Activated CD4-positive, alpha-beta T cell treated with anti-CD3 and anti-CD28 coated beads, Interleukin-2, amount 50 U/mL, for 48 hours (primary cell): Measurements from ENCODE around the gene RSRC1.
"Not testable (repeated sequence)": the region's sequence is repeated elsewhere in the genome, so short reads cannot be mapped to it uniquely, and the experiment has no call there.

Source experiments
- DNase-seq, 2 experiments: peaks; one replicate each; pipeline ENCODE4 v3.0.0-alpha.2; 2020

Gene RSRC1, protein sequence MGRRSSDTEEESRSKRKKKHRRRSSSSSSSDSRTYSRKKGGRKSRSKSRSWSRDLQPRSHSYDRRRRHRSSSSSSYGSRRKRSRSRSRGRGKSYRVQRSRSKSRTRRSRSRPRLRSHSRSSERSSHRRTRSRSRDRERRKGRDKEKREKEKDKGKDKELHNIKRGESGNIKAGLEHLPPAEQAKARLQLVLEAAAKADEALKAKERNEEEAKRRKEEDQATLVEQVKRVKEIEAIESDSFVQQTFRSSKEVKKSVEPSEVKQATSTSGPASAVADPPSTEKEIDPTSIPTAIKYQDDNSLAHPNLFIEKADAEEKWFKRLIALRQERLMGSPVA

DNA sequence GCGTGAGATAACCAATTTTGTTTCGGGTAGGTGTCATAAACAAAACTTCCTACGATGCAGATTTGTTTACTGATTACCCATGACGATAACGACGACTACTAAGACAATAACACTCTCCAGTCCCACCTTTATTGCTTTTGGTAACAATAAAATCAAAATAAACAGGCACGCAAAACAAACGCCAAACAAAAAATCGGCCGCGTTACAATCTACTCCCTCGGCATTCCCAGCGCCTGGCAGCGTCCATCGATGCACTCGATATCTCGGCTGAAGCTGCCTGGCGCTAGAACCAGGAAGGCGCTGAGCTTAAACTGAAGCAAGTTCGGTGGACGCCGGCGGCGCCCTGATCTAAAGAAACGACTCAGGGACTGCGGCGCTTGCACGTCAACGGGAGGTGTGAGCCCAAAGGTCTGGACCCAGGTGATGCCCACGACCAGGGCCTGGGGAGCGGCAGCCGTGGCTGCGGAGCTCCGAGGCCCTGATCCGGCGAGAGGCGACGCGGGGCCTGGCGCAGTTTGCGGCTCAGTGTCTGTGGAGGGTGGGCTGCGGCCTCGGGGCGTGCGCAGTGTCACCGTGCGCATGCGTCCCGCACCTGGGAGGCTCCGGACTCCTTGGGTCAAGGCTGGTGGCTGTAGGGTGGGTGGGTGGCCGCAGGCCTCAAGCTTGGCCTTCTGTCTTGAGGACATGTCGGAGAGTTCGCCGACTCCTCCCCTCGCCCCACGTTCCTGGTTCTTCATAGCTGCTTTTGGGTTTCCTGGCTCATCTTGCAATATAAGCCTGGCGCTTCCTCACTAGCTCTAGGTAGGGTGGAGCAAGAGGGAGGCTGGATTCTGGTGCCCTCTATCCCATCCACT, at the start of gene RSRC1:
Gene RSRC1, plus strand, starts transcription at position 286 of the 854 bp plus-strand sequence. CDS start 12,016 bp downstream, outside the sequence.
- peak; percentile 78 to 82 for DNase-seq

DNA sequence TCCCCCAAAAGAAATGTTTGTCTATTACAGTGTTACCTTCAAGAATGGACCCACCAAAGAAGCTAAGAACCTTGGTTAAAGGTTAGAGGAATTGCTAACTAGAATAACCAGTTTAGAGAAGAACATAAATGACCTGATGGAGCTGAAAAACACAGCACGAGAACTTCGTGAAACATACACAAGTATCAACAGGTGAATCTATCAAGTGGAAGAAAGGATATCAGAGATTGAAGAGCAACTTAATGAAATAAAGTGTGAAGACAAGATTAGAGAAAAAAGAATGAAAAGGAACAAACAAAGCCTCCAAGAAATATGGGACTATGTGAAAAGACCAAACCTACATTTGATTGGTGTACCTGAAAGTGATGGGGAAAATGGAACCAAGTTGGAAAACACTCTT, 44.3 kb upstream of the RSRC1 start:
- DNase-seq: not testable (repeated sequence)

DNA sequence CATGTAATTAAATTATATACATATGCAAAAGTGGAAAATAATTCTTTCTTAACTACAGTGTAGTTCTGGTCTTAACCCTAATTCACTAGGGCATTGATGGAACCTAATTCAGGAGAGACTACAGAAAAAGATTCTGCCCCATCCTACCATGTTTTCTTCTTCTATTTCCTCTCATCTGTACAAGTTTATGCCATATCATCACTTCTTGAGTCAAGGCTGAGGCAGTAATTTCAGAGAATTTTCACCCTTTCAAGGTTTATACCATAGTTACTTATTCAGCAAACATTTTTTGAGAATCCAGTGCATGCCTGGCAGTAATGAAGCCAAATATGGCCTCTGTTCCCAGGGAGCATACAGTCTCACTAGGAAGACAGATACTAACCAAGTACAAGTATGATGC, 37.1 kb upstream of the RSRC1 start:
- no peak for DNase-seq

DNA sequence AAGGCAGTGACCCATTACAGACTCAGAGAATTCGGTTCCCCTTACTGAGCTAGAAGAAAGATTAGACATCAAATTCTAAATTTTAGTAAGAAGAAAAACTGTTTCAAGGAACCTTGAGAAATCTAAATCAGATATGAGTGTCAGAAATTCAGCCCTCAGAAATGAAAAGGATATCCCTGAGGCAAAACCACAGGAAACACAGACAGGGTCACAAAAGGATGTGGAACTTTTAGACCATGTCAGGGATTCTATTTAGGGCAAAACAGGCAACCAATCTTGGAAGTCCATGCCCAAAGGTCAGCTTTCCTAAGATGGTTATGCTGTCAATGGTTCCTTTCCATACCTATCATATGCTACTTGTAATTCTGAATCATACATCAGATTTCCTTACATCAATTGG, 35.3 kb upstream of the RSRC1 start:
- no peak for DNase-seq

DNA sequence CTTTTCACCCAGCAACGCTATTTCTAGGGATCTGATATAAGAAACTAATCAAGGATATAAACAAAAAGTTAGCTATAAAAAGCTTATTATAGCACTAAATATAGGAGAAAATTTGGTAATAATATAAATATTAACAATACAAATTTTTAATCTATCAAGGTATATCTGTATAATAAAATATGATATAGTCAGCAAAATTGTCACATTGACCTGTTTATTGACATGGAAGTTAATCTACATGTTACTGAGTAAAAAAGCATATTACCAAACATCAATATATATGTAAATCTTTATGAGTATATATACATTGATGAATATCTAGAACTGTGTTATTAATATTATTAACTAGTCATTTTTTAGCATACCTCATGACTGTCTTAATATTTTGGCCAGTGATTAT, 30.3 kb upstream of the RSRC1 start:
- DNase-seq: no peak

DNA sequence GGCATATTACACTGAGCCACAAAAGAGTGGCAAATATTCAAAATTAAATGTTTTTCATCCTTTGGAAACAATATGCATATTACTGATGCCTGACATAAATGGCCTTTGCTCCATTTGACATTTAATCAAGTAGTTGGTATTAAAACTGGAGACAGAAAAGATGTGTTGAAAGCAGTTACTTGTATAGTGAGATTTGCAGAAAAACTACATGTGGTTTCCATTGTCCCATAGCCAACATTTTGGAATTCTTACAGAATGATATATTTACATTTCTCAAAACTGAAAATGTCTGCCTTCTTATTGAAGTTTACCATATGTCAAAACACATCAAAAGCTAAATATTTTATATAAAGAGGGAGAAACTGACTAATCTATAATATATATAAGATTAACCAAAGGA, 25.2 kb upstream of the RSRC1 start:
- no peak for DNase-seq

DNA sequence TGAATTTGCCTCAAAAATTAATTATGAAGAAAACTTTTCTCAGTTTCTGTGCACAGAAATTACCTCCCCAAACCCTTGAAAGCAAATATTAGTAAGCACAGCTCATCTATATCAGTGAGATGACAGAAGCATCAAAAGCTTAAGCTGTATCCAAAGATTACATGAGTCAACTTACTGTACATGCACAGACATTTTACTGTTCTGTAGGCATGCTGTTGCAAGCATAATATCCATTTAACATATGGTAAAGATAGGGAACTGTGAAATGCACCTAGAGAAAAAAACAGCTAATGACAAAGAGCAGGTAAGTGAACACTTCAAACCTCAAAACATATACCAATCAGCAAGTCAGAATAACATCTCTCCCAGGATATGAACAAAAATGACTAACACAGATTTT, 24.5 kb upstream of the RSRC1 start:
- DNase-seq: no peak

DNA sequence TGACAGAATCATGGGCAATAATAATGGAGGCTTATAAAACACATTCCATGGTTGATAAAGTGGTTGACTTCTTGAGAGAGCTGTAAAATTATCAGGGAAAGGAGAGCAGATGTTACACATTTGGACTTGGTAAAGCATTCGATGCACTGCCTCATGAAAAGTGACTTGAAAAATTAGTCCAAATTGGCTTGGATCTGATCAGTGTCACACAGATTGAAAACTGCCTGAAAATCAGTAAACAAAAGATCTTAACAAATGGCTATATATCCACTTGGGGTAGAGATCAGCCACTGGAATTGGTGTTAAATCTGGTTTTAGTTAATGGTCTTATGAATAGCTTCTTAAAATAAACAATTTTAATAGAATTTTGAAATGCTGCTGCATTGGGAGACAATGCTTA, 24.0 kb upstream of the RSRC1 start:
- DNase-seq: no peak

DNA sequence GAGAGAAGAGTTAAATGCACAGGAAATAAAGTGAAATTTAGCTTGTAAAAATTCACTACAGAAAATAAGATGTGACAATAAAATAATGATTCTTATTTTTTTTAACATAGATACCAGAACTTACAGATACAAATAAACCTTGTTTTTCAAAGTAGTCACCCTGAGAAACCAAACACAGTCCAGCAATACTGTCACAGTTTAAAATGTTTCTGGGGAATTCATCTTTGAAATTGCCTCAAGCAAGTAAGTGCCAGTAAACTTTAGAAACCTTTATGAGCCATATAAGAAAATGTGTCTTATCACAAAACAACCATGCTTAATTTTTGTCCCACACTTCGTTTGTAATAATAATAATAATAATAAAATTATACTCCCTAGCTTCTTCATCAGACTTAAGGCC, 23.5 kb upstream of the RSRC1 start:
- DNase-seq: no peak

DNA sequence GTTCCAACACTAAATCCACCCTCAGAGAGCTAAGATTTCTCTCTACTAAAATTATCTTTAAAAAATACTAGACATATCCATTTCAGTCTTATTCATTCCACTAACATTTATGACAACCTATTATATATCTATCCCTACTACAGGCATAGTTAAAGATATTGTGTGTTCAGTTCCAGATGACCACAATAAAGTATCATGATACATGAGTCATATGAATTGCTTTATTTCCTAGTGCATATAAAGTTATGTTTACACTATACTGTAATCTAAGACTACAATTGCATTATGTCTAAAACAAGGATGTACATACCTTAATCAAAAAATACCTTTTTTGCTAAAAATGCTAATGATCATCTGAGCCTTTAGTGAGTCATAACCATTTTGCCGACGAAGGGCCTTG, 23.1 kb upstream of the RSRC1 start:
- no peak for DNase-seq

DNA sequence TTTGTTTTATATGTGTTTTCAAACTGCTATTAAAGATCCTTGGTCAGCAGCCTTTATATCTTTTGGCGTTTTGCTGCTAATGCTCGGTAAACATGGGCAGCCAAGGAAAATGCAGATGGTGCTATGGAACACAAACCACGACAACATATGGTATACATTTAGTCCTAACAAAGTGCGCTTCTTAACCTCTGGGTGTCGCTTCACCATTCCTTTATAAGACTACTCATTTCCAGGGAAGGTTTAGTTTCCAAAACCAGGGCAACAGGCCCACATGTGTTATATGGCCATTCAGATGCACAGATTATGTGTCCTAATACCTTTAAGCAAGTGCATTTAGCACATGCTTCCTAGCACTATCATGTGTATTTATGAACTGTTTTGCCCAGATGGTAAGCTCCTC, 18.4 kb upstream of the RSRC1 start:
- no peak for DNase-seq

DNA sequence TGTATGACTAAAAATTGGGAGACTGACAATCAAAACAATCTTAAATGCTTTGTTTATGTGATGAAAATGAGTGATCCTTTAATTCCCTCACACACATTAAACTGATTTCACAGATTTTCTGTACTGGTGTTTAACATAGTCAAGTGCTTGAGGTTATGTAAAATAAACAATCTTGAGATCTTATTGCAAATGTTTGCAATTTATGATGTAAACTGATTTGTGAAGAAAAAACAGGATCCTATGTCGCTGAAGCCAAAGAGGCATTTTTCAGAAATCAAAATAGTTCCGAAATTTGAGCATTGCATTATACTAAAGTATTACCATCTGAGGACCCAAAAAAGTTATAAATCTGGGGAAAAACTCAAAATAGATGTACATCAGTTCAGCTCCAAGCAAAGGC, 16.4 kb upstream of the RSRC1 start:
- no peak for DNase-seq

DNA sequence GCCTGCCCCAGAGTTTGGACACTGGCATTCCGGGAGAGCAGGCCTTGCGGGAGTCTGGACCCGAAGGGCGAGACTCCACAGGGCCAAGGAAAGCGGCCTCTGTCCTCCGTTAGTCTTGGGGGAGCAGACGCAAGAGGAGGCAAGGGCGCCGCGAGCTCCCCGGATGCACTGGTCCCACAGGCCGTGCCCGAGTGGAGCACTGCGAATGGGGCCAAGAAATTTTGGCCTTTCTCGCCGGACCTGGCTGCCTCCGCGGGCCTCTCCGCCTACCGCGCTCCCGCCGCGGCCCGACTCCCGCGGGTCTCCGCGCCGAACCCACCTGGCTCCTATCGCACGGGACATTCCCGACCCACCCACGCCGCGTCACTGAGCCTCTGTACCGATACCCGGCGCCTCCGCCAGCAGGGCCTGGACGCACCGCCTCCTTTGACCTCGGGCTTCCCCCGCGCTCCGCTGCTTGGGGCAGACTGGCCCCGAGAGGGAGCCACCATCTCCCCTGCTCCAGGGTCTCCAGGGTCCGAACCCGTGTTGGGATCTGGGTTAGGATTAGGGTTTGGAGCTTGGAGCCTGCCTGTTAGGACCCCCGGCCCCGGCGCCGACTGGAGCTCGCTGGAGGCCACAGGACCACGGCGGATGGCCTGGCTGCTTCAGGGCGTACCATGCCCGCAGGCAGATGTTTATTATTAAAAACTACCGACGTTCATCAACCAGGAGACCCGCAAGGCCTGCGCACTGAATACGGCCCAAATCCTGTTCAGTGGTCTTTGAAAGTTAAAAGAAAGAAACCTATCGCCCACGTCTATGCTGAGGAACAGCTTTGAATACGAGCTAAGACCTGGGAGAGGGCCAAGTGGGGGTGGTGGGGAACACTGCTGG, 15.4 kb upstream of the RSRC1 start:
- DNase-seq: no peak

DNA sequence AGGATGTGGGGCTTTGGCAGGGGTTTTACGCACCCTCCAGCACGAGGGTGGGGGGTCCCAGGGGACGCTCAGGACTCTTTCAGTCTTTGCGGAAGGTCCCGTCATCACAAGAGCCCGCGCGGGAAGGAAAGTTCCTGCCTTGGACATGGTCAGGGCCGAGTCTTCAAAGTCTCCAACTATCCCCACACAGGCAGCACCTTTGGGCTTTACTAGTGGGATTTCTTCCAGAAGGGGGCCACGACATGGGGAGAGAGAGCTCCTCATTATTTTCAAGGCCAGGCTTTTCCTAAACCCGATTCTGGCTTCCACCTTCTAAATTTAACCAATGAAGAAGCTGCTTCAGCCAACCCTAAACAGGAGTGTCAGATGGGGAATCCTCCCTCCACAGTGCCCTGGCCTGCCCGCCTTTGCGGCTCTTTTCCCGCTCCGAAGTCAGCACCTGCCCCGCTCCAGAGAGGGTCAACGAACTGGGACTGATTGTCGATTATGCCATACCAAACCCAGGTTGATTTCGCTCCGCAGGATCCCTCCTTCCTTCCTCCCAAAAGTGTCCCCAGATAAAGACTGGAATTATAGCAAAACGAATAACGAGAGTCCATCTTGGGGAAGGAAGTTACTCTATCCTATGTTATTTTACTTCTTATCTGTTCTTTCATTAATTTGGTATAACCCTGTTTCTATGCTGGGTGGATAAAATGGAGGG, 14.6 kb upstream of the RSRC1 start:
- DNase-seq: no peak

DNA sequence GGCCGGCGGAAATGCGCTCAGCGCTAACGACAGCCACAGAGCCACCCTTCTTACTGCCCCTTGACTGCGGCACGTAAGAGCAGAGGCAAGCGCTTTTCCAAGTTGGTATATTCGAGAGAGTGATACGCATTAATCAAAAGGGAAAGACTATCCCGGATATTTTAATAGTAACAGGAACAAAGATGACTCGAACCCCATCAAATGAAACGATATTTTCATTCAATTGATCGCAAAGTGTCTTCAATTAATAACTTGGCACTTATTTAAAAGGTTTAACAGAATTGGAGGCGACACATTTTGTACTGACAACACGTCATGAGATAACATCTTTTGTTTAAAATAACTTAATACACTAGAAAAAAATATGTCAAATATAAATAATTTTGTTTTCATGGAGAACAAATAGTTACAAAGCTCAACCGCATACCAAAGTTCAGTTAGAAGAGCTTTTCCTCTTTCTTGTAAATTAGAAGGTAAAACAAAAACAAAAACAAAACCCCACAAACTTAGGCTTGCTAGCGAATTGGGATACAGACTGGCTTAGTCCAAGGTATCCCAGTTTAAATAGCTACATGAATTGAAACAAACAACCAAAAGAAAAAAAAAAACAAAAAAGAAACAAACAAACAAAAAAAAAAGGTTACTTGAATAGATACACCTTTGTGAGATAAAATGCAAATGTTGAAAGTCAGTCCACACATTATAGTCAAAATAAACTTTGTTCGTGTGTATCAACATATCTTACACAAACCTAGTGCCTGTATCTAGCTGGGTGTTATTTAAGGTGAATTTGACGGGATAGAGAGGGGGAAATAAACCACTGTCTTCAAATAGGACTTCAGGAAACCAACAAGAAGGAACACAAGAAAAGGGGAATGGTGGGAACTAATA, 13.8 kb upstream of the RSRC1 start:
- no peak for DNase-seq

DNA sequence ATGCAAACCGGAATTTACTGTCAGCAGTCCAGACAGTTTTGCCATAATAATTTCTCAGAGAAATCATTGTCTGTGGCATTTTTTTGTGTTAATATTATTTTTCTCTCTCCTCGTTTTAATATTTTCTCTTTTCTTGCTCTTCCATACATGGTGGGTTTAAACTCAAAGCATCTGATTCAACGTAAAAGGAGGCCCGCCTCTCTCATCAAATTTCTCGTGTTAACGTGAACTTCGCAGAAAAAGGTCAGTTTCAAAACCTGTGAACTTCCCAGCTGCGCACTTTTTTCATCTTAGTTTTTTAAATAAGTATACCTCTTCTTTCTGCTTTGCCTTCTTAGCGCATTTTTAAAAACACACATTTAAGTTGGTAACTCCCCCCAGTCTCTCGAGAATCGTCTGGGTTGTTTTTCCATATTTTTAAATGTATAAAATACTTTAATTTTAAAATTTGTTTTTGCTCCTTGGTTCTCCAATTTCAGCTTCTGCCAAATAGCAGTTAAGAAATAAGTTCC, 12.8 kb upstream of the RSRC1 start:
- no peak for DNase-seq

DNA sequence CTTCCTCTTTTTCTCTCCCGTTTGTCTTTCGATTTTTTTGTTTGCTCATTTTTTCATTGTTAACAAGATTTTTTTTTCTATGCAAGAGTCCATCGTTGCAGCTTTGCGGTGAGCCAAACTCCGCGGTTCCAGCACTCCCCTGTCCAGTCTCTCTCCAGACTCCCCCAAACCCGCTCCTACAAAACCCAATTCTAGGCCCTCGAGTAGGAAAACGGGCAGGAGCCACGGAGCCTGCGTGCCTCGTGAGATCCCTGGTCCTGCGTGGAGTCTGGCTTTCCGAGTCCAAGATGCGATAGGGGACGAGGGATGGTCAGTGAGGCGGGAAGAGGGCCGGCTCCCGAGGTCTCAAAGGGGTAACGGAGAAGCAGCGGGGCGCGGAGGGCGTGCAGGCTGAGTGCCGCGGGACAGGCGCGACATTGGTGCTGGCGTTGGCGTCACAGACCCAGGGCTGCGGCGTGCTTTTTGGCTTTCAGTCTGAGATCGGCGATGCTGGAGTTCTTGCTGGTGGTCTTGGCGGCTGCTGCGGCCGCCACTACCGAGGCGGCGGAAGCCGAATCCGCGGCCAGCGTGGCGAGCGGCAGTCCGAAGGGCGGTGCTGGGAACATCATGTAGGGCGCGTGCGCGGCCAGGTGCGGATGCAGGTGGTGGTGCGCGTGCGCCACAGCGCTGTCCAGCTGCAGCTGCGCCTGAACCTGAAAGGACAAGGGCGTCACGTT, 12.1 kb upstream of the RSRC1 start:
- DNase-seq: peak; percentile 73 to 78

DNA sequence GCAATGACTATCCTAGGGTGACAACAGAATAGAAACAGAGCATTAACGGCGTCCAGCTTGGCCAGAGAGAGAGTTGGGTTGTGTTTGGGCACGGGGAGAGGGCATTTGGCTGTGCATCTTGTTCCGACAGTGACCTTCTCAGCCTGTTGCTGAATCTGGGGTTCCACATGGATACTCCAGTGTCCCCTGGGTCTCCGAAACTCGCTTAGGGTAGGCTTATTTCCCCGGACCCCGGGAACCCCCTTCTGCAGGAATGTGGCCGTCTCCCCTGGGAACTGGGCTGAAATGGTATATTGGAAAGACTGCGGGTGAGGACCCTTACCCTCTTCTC, 11.6 kb upstream of the RSRC1 start:
- no peak for DNase-seq

DNA sequence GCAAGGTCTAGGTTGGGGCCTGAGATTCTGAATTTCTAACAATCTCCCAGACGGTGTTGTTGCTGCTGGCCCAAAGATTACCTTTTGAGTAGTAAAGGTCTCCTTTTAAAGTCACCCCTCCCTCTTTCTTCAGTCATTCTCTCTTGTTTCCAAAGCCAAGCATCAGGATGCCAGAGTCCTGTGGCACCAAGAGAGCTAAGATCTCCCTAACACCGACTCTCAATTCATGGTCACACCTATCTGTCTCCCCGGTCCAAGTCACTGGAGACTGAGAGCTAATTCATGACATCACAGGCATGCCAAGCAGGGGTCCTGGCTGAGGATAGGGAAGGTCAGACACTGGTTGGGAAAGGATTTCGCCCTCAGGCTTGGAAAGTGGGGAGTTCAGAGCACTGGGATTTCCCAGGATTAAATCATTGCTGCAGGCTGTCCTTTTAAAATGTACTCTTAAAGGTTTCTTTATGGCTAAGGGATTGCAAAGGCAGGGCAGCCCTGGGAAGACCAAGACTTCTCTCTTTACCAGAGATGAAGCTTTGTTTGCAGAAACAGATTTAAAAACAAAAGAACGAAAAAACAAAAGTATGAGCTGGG, 11.0 kb upstream of the RSRC1 start:
- no peak for DNase-seq

DNA sequence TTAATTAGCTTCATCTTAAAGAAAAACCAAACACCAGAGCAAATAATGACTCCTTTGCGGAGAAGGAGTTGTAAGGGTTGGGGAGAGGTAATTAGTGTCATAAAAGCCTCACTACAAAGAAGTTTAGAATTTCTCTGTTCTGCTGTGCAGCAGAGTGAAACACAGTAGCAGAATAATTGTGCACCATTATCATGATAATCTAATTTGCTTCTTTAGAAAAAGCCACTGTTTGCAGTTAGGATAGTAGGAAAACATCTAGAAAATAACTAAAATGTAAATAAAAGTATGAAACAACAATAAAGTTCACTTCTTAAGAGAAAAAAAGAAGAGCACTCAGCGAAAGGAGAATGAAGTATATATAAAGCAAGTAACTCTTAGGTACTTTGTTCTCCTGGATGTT, 9.2 kb upstream of the RSRC1 start:
- no peak for DNase-seq
